Liver (tissue), 9 donors: ENCODE data around the gene FAM13B. TPM values are rescaled to one million over a fixed set of nuclear protein-coding genes. Genes with fewer than 3 reads are reported as not detected.

Experiments used
- DNase-seq: peaks from one replicate; pipeline ENCODE4 v3.0.0-alpha.2; 2017; ENCODE audit warnings: low spot score
- H3K27ac ChIP-seq, 2 donors: one replicate each; pipeline ENCODE4 v1.7.0; 2013; ENCODE audit warnings: inconsistent platforms in 2 of 2, low read length in 2 of 2, control low read depth in 1 of 2, low read depth in 1 of 2, mild to moderate bottlenecking in 1 of 2
- H3K27me3 ChIP-seq, 4 donors: one replicate each; pipeline versions ENCODE4 v1.6.1 to v1.7.0; 2013; ENCODE audit warnings: low read length in 3 of 4, inconsistent platforms in 1 of 4, mild to moderate bottlenecking in 1 of 4, moderate library complexity in 1 of 4; ENCODE audit not compliant: control insufficient read depth in 4 of 4, insufficient read depth in 4 of 4
- H3K36me3 ChIP-seq, 4 donors: one replicate each; pipeline versions ENCODE4 v1.6.1 to v1.7.0; 2013; ENCODE audit warnings: low read length in 3 of 4, mild to moderate bottlenecking in 3 of 4, low read depth in 1 of 4, moderate library complexity in 1 of 4; ENCODE audit not compliant: control insufficient read depth in 4 of 4, insufficient read depth in 3 of 4
- H3K4me1 ChIP-seq, 4 donors: one replicate each; pipeline versions ENCODE4 v1.6.1 to v1.7.0; 2013; ENCODE audit warnings: low read length in 3 of 4, mild to moderate bottlenecking in 3 of 4, moderate library complexity in 1 of 4; ENCODE audit not compliant: control insufficient read depth in 4 of 4, insufficient read depth in 4 of 4
- H3K4me3 ChIP-seq, 3 donors: one replicate each; pipeline versions ENCODE4 v1.6.1 to v1.7.0; 2013; ENCODE audit warnings: low read length in 3 of 3, control low read depth in 1 of 3, low read depth in 1 of 3, mild to moderate bottlenecking in 1 of 3
- H3K9ac ChIP-seq, 2 donors: one replicate each; pipeline ENCODE4 v1.7.0; 2013; ENCODE audit warnings: low read length in 2 of 2, mild to moderate bottlenecking in 2 of 2, moderate library complexity in 2 of 2, control low read depth in 1 of 2, low read depth in 1 of 2
- H3K9me3 ChIP-seq, 4 donors: one replicate each; pipeline versions ENCODE4 v1.6.1 to v1.7.0; 2013; ENCODE audit warnings: low read length in 3 of 4; ENCODE audit not compliant: control insufficient read depth in 4 of 4
- ATF3 ChIP-seq: IDR thresholded peaks from 2 replicates; pipeline ENCODE4 v1.6.1; 2016; ENCODE audit warnings: antibody characterized with exemption
- CTCF ChIP-seq: fragments of 150-350 bp; IDR thresholded peaks from 2 replicates; pipeline ENCODE4 v1.5.1; 2017; ENCODE audit warnings: improper control_type of control experiment, low read depth, low read length; ENCODE audit not compliant: missing input control
- EGR1 ChIP-seq, 2 donors: IDR thresholded peaks; 2 replicates each; pipeline ENCODE4 v1.6.1; 2016 to 2018; ENCODE audit warnings: antibody characterized with exemption in 2 of 2, low read depth in 2 of 2
- FOXA1 ChIP-seq: IDR thresholded peaks from 2 replicates; pipeline ENCODE4 v1.6.1; 2016; ENCODE audit warnings: antibody characterized with exemption
- FOXA2 ChIP-seq: IDR thresholded peaks from 2 replicates; pipeline ENCODE4 v1.6.1; 2016; ENCODE audit warnings: antibody characterized with exemption
- GABPA ChIP-seq, 2 donors: IDR thresholded peaks in 1 of 2; conservative IDR thresholded peaks in 1 of 2; 2 replicates each; pipeline ENCODE4 v1.6.1; 2016; ENCODE audit warnings: antibody characterized with exemption in 2 of 2, mild to moderate bottlenecking in 1 of 2, moderate library complexity in 1 of 2
- HNF4G ChIP-seq: IDR thresholded peaks from 2 replicates; pipeline ENCODE4 v1.6.1; 2016; ENCODE audit warnings: antibody characterized with exemption
- JUND ChIP-seq, 2 donors: IDR thresholded peaks; 2 replicates each; pipeline ENCODE4 v1.6.1; 2016; ENCODE audit warnings: antibody characterized with exemption in 2 of 2
- MAX ChIP-seq: IDR thresholded peaks from 2 replicates; pipeline ENCODE4 v1.6.1; 2016; ENCODE audit warnings: antibody characterized with exemption
- NR2F2 ChIP-seq: IDR thresholded peaks from 2 replicates; pipeline ENCODE4 v1.6.1; 2016; ENCODE audit warnings: antibody characterized with exemption
- RAD21 ChIP-seq, 2 donors: IDR thresholded peaks; 2 replicates each; pipeline ENCODE4 v1.6.1; 2016; ENCODE audit warnings: antibody characterized with exemption in 2 of 2, mild to moderate bottlenecking in 2 of 2
- REST ChIP-seq: IDR thresholded peaks from 2 replicates; pipeline ENCODE4 v1.6.1; 2016; ENCODE audit warnings: antibody characterized with exemption, mild to moderate bottlenecking
- SP1 ChIP-seq: IDR thresholded peaks from 2 replicates; pipeline ENCODE4 v1.6.1; 2018; ENCODE audit warnings: antibody characterized with exemption, mild to moderate bottlenecking
- TAF1 ChIP-seq: conservative IDR thresholded peaks from 2 replicates; pipeline ENCODE4 v1.6.1; 2016; ENCODE audit warnings: antibody characterized with exemption, mild to moderate bottlenecking
- YY1 ChIP-seq: IDR thresholded peaks from 2 replicates; pipeline ENCODE4 v1.6.1; 2016; ENCODE audit warnings: antibody characterized with exemption, mild to moderate bottlenecking
- ZBTB33 ChIP-seq: IDR thresholded peaks from 2 replicates; pipeline ENCODE4 v1.6.1; 2016; ENCODE audit warnings: antibody characterized with exemption
- WGBS: extraction: QIAGEN DNeasy Blood & Tissue Kit; methylation state at CpG from one replicate; pipeline ENCODE4 v1.1.7; 2013; 5-methylcytosine and 5-hydroxymethylcytosine counted together
- polyA plus RNA-seq, 2 donors: library from polyadenylated mRNA; stranded (reverse) in 1 of 2; unstranded in 1 of 2; fragments of 200-250 nt in 1 of 2; fragments of >200 nt in 1 of 2; fragmentation: Nextera tagmentation in 1 of 2; extraction: Ambion mirVana in 1 of 2; gene quantifications; one replicate each; pipeline versions ENCODE4 v1.2.1 to v1.2.3, GENCODE V29; 2013 to 2015
- total RNA-seq, 2 donors: library from RNA; depleted of rRNA; stranded (reverse); fragments of >200 nt; gene quantifications; one replicate each; pipeline ENCODE4 v1.2.3, GENCODE V29; 2014
- donor health status: healthy.
- donor health status: healthy.
- donor health status: healthy.
- donor health status: healthy.
- donor health status: healthy.

Gene FAM13B
- 10 to 100 TPM; 15.6 to 19.0 TPM for total RNA-seq
- 1 to 10 TPM; 4.3 to 5.9 TPM for polyA plus RNA-seq

- DNase-seq: peak; percentile 89
- Histone ChIP-seq H3K36me3 (no peaks in the 10 kb centered on the region), H3K4me3 (peak within 1 kb of the TSS; percentile 77 to 99 (median 90)), H3K9ac (peak within 1 kb of the TSS; percentile 73 to 79), H3K27ac (peak within 1 kb of the TSS; percentile 90 to 97), H3K9me3 (no peaks in the 10 kb centered on the region), H3K27me3 (no peaks in the 10 kb centered on the region), H3K4me1 (peaks cover 9 to 25% (median 13%) of the 10 kb centered on the region in 4 donors)
- TF ChIP-seq GABPA (IDR thresholded peaks at IDR 0.05 in 1 of 2, conservative IDR thresholded peaks at IDR 0.05 in 1 of 2) (peak in 1 of 2 donors; percentile 64), MAX (no peak), YY1 (no peak), REST (peak; percentile 51)
- WGBS: 1% methylated on average over 81 of the region's 81 CpGs
Observed at GRCh38 chr5:138032572-138033385, at the start of gene FAM13B. FAM13B (minus strand) TSS chr5:138033079; CDS start chr5:138019111, 13,968 bp downstream.

GRCh38 chr5:138082033-138082432 lies 49.2 kb upstream of the FAM13B start:
- no peak overlapping the region for H3K9ac ChIP-seq
- no peak overlapping the region for H3K4me3 ChIP-seq
- no peaks in the 10 kb centered on the region for H3K4me1 ChIP-seq
- DNase-seq: no peak
- WGBS: 89% methylated on average over 4 of the region's 4 CpGs
- no peak overlapping the region for H3K27ac ChIP-seq
- H3K36me3 ChIP-seq: no peaks in the 10 kb centered on the region
- H3K9me3 ChIP-seq: no peaks in the 10 kb centered on the region
- H3K27me3 ChIP-seq: no peaks in the 10 kb centered on the region
- TF ChIP-seq TAF1 (no peak), RAD21 (IDR thresholded peaks at IDR 0.05) (no peak), EGR1 (IDR thresholded peaks at IDR 0.05; ENCODE audit: low read depth in 2 of 2) (no peak), CTCF (no peak), FOXA2 (no peak), ATF3 (no peak), REST (no peak), FOXA1 (no peak), HNF4G (no peak), NR2F2 (no peak), SP1 (no peak), JUND (IDR thresholded peaks at IDR 0.05) (no peak), YY1 (no peak), ZBTB33 (no peak)
